Upper lobe of left lung (tissue), 6 donors: Measurements from ENCODE around the gene CD300A. TPM values are rescaled to one million over a fixed set of nuclear protein-coding genes. Genes with fewer than 3 reads are reported as not detected.

ENCODE experiments used
- ATAC-seq, 2 donors: fragments of 200-7000 bp; cut with Tn5 transposase; one replicate each; pipeline ENCODE4 v1.9.1; 2022; ENCODE audit warnings: mild to moderate bottlenecking in 2 of 2, moderate library complexity in 2 of 2; ENCODE audit not compliant: low FRiP score in 2 of 2
- DNase-seq, 2 donors: peaks; one replicate each; pipeline ENCODE4 v3.0.0-alpha.2; 2019 to 2020
- H3K27ac ChIP-seq, 4 donors: fragments of 200-600 bp; sonication (generic); one replicate each; pipeline ENCODE4 v1.5.1; 2016 to 2019
- H3K27me3 ChIP-seq, 4 donors: fragments of 200-600 bp; sonication (generic); one replicate each; pipeline ENCODE4 v1.5.1; 2017 to 2019
- H3K36me3 ChIP-seq, 4 donors: fragments of 200-600 bp; sonication (generic); one replicate each; pipeline ENCODE4 v1.5.1; 2016 to 2019
- H3K4me1 ChIP-seq, 4 donors: fragments of 200-600 bp; sonication (generic); one replicate each; pipeline ENCODE4 v1.5.1; 2018 to 2019
- H3K4me3 ChIP-seq, 4 donors: fragments of 200-600 bp; sonication (generic); one replicate each; pipeline ENCODE4 v1.5.1; 2017 to 2019; ENCODE audit warnings: mild to moderate bottlenecking in 2 of 4, moderate library complexity in 1 of 4
- H3K9me3 ChIP-seq, 4 donors: fragments of 200-600 bp; sonication (generic); one replicate each; pipeline ENCODE4 v1.5.1; 2018 to 2019
- CTCF ChIP-seq, 6 experiments: fragments of 450-650 bp in 4 of 6; fragments of 200-600 bp in 2 of 6; sonication (generic) in 2 of 6; IDR thresholded peaks; one replicate each; pipeline ENCODE4 v1.5.1; 2016 to 2019; ENCODE audit warnings: antibody characterized with exemption in 6 of 6
- EP300 ChIP-seq, 4 donors: sonication (generic); formaldehyde crosslinking; IDR thresholded peaks; one replicate each; pipeline ENCODE4 v1.5.1; 2017; ENCODE audit warnings: antibody characterized with exemption in 4 of 4, control low read depth in 2 of 4
- POLR2A ChIP-seq, 4 donors: fragments of 450-650 bp; IDR thresholded peaks; one replicate each; pipeline ENCODE4 v1.5.1; 2016 to 2017; ENCODE audit warnings: antibody characterized with exemption in 4 of 4, mild to moderate bottlenecking in 2 of 4
- POLR2AphosphoS5 ChIP-seq, 2 donors: sonication (generic); formaldehyde crosslinking; IDR thresholded peaks; one replicate each; pipeline ENCODE4 v1.5.1; 2017; ENCODE audit warnings: antibody characterized with exemption in 2 of 2
- WGBS, 2 donors: methylation state at CpG; one replicate each; pipeline ENCODE4 v1.1.5; 2017 to 2018; 5-methylcytosine and 5-hydroxymethylcytosine counted together
- total RNA-seq, 6 donors: library from RNA; depleted of rRNA in 4 of 6; stranded (reverse); fragments of >200 nt in 4 of 6; gene quantifications; one replicate each; pipeline versions ENCODE4 v1.1.0 to v1.2.1, GENCODE V29; 2016 to 2021
- donor health status: DM: no; HTN: no; CAD: no; lungs with moderate emphysema.
- donor health status: DM: no; HTN: yes; CAD: no; lungs with severe emphysema.

CD300A gene
- total RNA-seq, 6 donors from 2014 or later: 10.7 to 26.5 (median 18.0) TPM

GRCh38 chr17:74426551-74427047 is 39.8 kb upstream of the CD300A start:
- no peak for DNase-seq
- Histone ChIP-seq H3K9me3 (no peaks in the 10 kb centered on the region), H3K27me3 (peaks cover 0 to 12% (median 4%) of the 10 kb centered on the region in 4 donors), H3K27ac (peak overlapping the region in 3 of 4 donors; percentile 60 to 81 (median 68)), H3K4me1 (peaks cover 9 to 38% (median 26%) of the 10 kb centered on the region in 4 donors), H3K4me3 (no peak overlapping the region), H3K36me3 (no peaks in the 10 kb centered on the region)
- ATAC-seq: no peak
- no peak for TF ChIP-seq POLR2AphosphoS5 (IDR thresholded peaks at IDR 0.05)
- no peak for TF ChIP-seq CTCF (IDR thresholded peaks at IDR 0.05)
- TF ChIP-seq EP300 (IDR thresholded peaks at IDR 0.05): no peak
- TF ChIP-seq POLR2A (IDR thresholded peaks at IDR 0.05): no peak
- WGBS, 2 donors: 69 to 73% methylated on average over 9 of the region's 9 CpGs

- 61 to 77% methylated on average over 3 to 10 of the region's 10 CpGs for WGBS, 2 donors
- DNase-seq (peak in 1 of 2 donors; percentile 75), ATAC-seq (no peak)
- H3K27me3 ChIP-seq: peaks cover 0 to 18% (median 7%) of the 10 kb centered on the region in 4 donors
- peak overlapping the region; percentile 50 to 81 (median 64) for H3K27ac ChIP-seq
- H3K9me3 ChIP-seq: no peaks in the 10 kb centered on the region
- TF ChIP-seq POLR2A (IDR thresholded peaks at IDR 0.05) (peak in 1 of 4 donors; percentile 52), EP300 (IDR thresholded peaks at IDR 0.05) (no peak), CTCF (IDR thresholded peaks at IDR 0.05) (no peak), POLR2AphosphoS5 (IDR thresholded peaks at IDR 0.05) (peak in 1 of 2 donors; percentile 34)
- H3K4me1 ChIP-seq: peaks cover 15 to 43% (median 32%) of the 10 kb centered on the region in 4 donors
- no peaks in the 10 kb centered on the region for H3K36me3 ChIP-seq
- no peak overlapping the region for H3K4me3 ChIP-seq
Measured at GRCh38 chr17:74427048-74427762, 39.2 kb upstream of the CD300A start.

- Histone ChIP-seq H3K36me3 (no peaks in the 10 kb centered on the region), H3K4me3 (no peak overlapping the region), H3K9me3 (no peaks in the 10 kb centered on the region), H3K27me3 (peaks cover 0 to 24% (median 9%) of the 10 kb centered on the region in 4 donors), H3K4me1 (peaks cover 19 to 49% (median 35%) of the 10 kb centered on the region in 4 donors), H3K27ac (peak overlapping the region; percentile 50 to 81 (median 64))
- ATAC-seq (no peak), DNase-seq (peak in 1 of 2 donors; percentile 14)
- 58 to 82% methylated on average over 5 to 6 of the region's 6 CpGs for WGBS, 2 donors
- no peak for TF ChIP-seq EP300 (IDR thresholded peaks at IDR 0.05)
- TF ChIP-seq POLR2A (IDR thresholded peaks at IDR 0.05): no peak
- no peak for TF ChIP-seq CTCF (IDR thresholded peaks at IDR 0.05)
- TF ChIP-seq POLR2AphosphoS5 (IDR thresholded peaks at IDR 0.05): no peak
Measured at GRCh38 chr17:74427763-74428153, 38.7 kb upstream of the CD300A start.

GRCh38 chr17:74429604-74430384 is 36.6 kb upstream of the CD300A start:
- Histone ChIP-seq H3K4me1 (peaks cover 19 to 58% (median 40%) of the 10 kb centered on the region in 4 donors), H3K27ac (peak overlapping the region; percentile 89 to 98 (median 92)), H3K9me3 (no peaks in the 10 kb centered on the region), H3K36me3 (no peaks in the 10 kb centered on the region), H3K27me3 (peaks cover 0 to 27% (median 9%) of the 10 kb centered on the region in 4 donors), H3K4me3 (peak overlapping the region in 3 of 4 donors; percentile 57 to 70 (median 70))
- peak; percentile 46 to 80 for DNase-seq
- 57 to 73% methylated on average over 19 of the region's 19 CpGs for WGBS, 2 donors
- peak in 1 of 4 donors; percentile 74 for TF ChIP-seq POLR2A (IDR thresholded peaks at IDR 0.05)
- TF ChIP-seq POLR2AphosphoS5 (IDR thresholded peaks at IDR 0.05): peak in 1 of 2 donors; percentile 68
- TF ChIP-seq CTCF (IDR thresholded peaks at IDR 0.05): no peak
- TF ChIP-seq EP300 (IDR thresholded peaks at IDR 0.05): no peak
- peak in 1 of 2 donors; percentile 28 for ATAC-seq
